HCT116 (cell line): ENCODE measurements around the gene SLC7A7. TPM values are rescaled to one million over a fixed set of nuclear protein-coding genes. Genes with fewer than 3 reads are reported as not detected.
"Not testable (repeated sequence)": the region's sequence is repeated elsewhere in the genome, so short reads cannot be mapped to it uniquely, and the experiment has no call there.

ENCODE experiments used
- ATAC-seq: fragments of 200-7000 bp; cut with Tn5 transposase; 2 replicates; pipeline ENCODE4 v1.9.1; 2020; ENCODE audit warnings: mild to moderate bottlenecking, moderate library complexity
- BruUV-seq: library from RNA; stranded (reverse); fragments of 400-500 nt; replicated peaks from 2 replicates; lab custom pipeline; 2021; lab: Mats Ljungman, UMichigan
- CTCF ChIA-PET: fragments of 300-600 bp; sonication (Branson Sonifier 250); formaldehyde crosslinking; loops from one replicate; lab custom pipeline; 2021; ENCODE audit warnings: antibody characterized with exemption; lab: Charles Lee
- POLR2A ChIA-PET: fragments of 300-600, 350-600 bp; sonication (Branson Sonifier 250); formaldehyde crosslinking; loops from one replicate; lab custom pipeline; 2021; ENCODE audit warnings: antibody characterized with exemption; lab: Charles Lee
- RAD21 ChIA-PET, 2 experiments: fragments of 300-600 bp; sonication (Branson Sonifier 250); formaldehyde crosslinking; loops; one replicate each; lab custom pipeline; 2023; ENCODE audit warnings: low total read pairs in 2 of 2; ENCODE audit not compliant: uncharacterized antibody in 2 of 2, unreplicated experiment in 2 of 2, low non-redundant PET in 1 of 2; lab: Charles Lee
- DNase-seq: peaks from one replicate; pipeline ENCODE4 v3.0.0-alpha.2; 2010; ENCODE audit warnings: low read depth, low spot score
- H2AFZ ChIP-seq: fragments of 200-600 bp; shearing (Covaris generic), sonication (generic); 2 replicates; pipeline ENCODE4 v1.6.1; 2017; ENCODE audit warnings: low read depth, mixed run types, mixed read lengths, antibody characterized with exemption, low read length; ENCODE audit not compliant: poor library complexity, severe bottlenecking
- H3K27ac ChIP-seq: 2 replicates; pipeline ENCODE4 v1.5.1; 2012; ENCODE audit warnings: low read depth, low read length
- H3K27me3 ChIP-seq: fragments of 200-600 bp; sonication (generic); 2 replicates; pipeline ENCODE4 v1.6.1; 2016; ENCODE audit warnings: mixed run types, low read length, mixed read lengths; ENCODE audit not compliant: insufficient read depth
- H3K36me3 ChIP-seq, 2 experiments: fragments of 200-500 bp in 1 of 2; fragments of 200-600 bp in 1 of 2; sonication (Bioruptor generic) in 1 of 2; sonication (generic) in 1 of 2; 2 replicates each; pipeline versions ENCODE4 v1.5.1 to v1.6.1; 2014 to 2016; ENCODE audit warnings: low read length in 2 of 2, inconsistent platforms in 1 of 2, mixed read lengths in 1 of 2, mixed run types in 1 of 2; ENCODE audit not compliant: insufficient read depth in 2 of 2, control insufficient read depth in 1 of 2
- H3K4me1 ChIP-seq, 2 experiments: fragments of 200-600 bp in 1 of 2; sonication (generic) in 1 of 2; 2 replicates each; pipeline versions ENCODE4 v1.5.1 to v1.6.1; 2012 to 2017; ENCODE audit warnings: low read length in 2 of 2, inconsistent platforms in 1 of 2, mild to moderate bottlenecking in 1 of 2, mixed read lengths in 1 of 2, mixed run types in 1 of 2, moderate library complexity in 1 of 2; ENCODE audit not compliant: insufficient read depth in 2 of 2, control insufficient read depth in 1 of 2
- H3K4me2 ChIP-seq: fragments of 200-600 bp; sonication (generic); 2 replicates; pipeline ENCODE4 v1.6.1; 2017; ENCODE audit warnings: mixed run types, low read length, mixed read lengths
- H3K4me3 ChIP-seq, 2 experiments: fragments of 200-600 bp in 1 of 2; sonication (generic) in 1 of 2; replicated peaks in 1 of 2; 2 replicates each; pipeline ENCODE4 v1.5.1; 2011 to 2016; ENCODE audit warnings: low read length in 2 of 2, control low read depth in 1 of 2, low read depth in 1 of 2, mild to moderate bottlenecking in 1 of 2, mixed read lengths in 1 of 2, mixed run types in 1 of 2
- H3K79me2 ChIP-seq: fragments of 200-600 bp; sonication (generic); 2 replicates; pipeline ENCODE4 v1.6.1; 2017; ENCODE audit warnings: mild to moderate bottlenecking, mixed run types, low read length, moderate library complexity, mixed read lengths; ENCODE audit not compliant: insufficient read depth
- H3K9ac ChIP-seq: fragments of 200-600 bp; sonication (generic); 2 replicates; pipeline ENCODE4 v1.6.1; 2016; ENCODE audit warnings: low read length, mixed read lengths
- H3K9me2 ChIP-seq: fragments of 200-600 bp; sonication (generic), shearing (Covaris generic); 2 replicates; pipeline ENCODE4 v1.6.1; 2017; ENCODE audit warnings: mixed run types, mild to moderate bottlenecking, moderate library complexity; ENCODE audit not compliant: insufficient read depth
- H3K9me3 ChIP-seq, 2 experiments: fragments of 200-500 bp in 1 of 2; fragments of 200-600 bp in 1 of 2; sonication (Bioruptor generic) in 1 of 2; sonication (generic) in 1 of 2; 2 replicates each; pipeline ENCODE4 v1.6.1; 2014 to 2017; ENCODE audit warnings: low read length in 2 of 2, mixed read lengths in 2 of 2, inconsistent platforms in 1 of 2, low read depth in 1 of 2, mild to moderate bottlenecking in 1 of 2, mixed run types in 1 of 2, moderate library complexity in 1 of 2; ENCODE audit not compliant: control insufficient read depth in 1 of 2, insufficient read depth in 1 of 2
- H4K20me1 ChIP-seq: fragments of 200-600 bp; sonication (generic), shearing (Covaris generic); 2 replicates; pipeline ENCODE4 v1.6.1; 2017; ENCODE audit warnings: mixed run types, mild to moderate bottlenecking, moderate library complexity; ENCODE audit not compliant: insufficient read depth
- CTCF ChIP-seq, 3 experiments: fragments of 200-600 bp in 1 of 3; sonication (generic) in 1 of 3; IDR thresholded peaks in 2 of 3; conservative IDR thresholded peaks in 1 of 3; 2 replicates each; pipeline ENCODE4 v1.5.1; 2012 to 2017; ENCODE audit warnings: low read depth in 2 of 3, low read length in 2 of 3, antibody characterized with exemption in 1 of 3, borderline replicate concordance in 1 of 3, control low read depth in 1 of 3, mild to moderate bottlenecking in 1 of 3, mixed read lengths in 1 of 3, mixed run types in 1 of 3, moderate library complexity in 1 of 3; ENCODE audit not compliant: insufficient read depth in 1 of 3
- ELF1 ChIP-seq: IDR thresholded peaks from 2 replicates; pipeline ENCODE4 v1.6.1; 2012; ENCODE audit warnings: low read depth, borderline replicate concordance
- FOSL1 ChIP-seq: IDR thresholded peaks from 2 replicates; pipeline ENCODE4 v1.6.1; 2012; ENCODE audit warnings: low read depth
- JUND ChIP-seq: IDR thresholded peaks from 2 replicates; pipeline ENCODE4 v1.6.1; 2012
- POLR2AphosphoS5 ChIP-seq: IDR thresholded peaks from 2 replicates; pipeline ENCODE4 v1.6.1; 2011; ENCODE audit warnings: mild to moderate bottlenecking, low read depth, low read length, moderate library complexity
- RAD21 ChIP-seq: IDR thresholded peaks from 2 replicates; pipeline ENCODE4 v1.6.1; 2012; ENCODE audit warnings: low read depth, mild to moderate bottlenecking
- SIN3A ChIP-seq: IDR thresholded peaks from 2 replicates; pipeline ENCODE4 v1.6.1; 2012; ENCODE audit warnings: low read depth
- SRF ChIP-seq: IDR thresholded peaks from 2 replicates; pipeline ENCODE4 v1.6.1; 2012; ENCODE audit warnings: low read depth
- YY1 ChIP-seq: IDR thresholded peaks from 2 replicates; pipeline ENCODE4 v1.6.1; 2011; ENCODE audit warnings: low read length, low read depth, moderate library complexity, mild to moderate bottlenecking; ENCODE audit not compliant: insufficient replicate concordance; ENCODE audit errors: extremely low read depth
- ZFX ChIP-seq: fragments of 450-650 bp; IDR thresholded peaks from 2 replicates; pipeline ENCODE4 v1.6.1; 2017
- ZNF274 ChIP-seq: fragments of 200-500 bp; sonication (Bioruptor generic); IDR thresholded peaks from 2 replicates; pipeline ENCODE4 v1.6.1; 2014; ENCODE audit warnings: mild to moderate bottlenecking, low read depth, low read length, inconsistent platforms
- intact Hi-C: fragments of 100-400 bp; cut with micrococcal nuclease; formaldehyde crosslinking; loops from 2 replicates; pipeline ENCODE4 v1.10.0; 2022
- total RNA-seq: library from RNA; stranded (reverse); gene quantifications from one replicate; pipeline ENCODE4 v1.2.1, GENCODE V29; 2021; ENCODE audit not compliant: unreplicated experiment

SLC7A7 gene
- total RNA-seq, 1 experiment from 2014 or later, result 0.27 TPM

- Histone ChIP-seq H3K4me3 (no peak overlapping the region), H3K9ac (no peak overlapping the region), H3K4me1 (peaks cover 2 to 16% of the 10 kb centered on the region in 2 experiments), H3K79me2 (no peaks in the 10 kb centered on the region), H3K36me3 (no peaks in the 10 kb centered on the region), H4K20me1 (no peaks in the 10 kb centered on the region), H3K9me3 (no peaks in the 10 kb centered on the region), H3K27me3 (no peaks in the 10 kb centered on the region), H2AFZ (no peak overlapping the region), H3K4me2 (no peak overlapping the region), H3K27ac (no peak overlapping the region), H3K9me2 (no peaks in the 10 kb centered on the region)
- DNase-seq, result no peak
- ChIA-PET RAD21 (no interaction called here), POLR2A (no interaction called here), CTCF (no interaction called here)
- ATAC-seq, result no peak
- intact Hi-C loops, result loop anchor here (1.0 kb wide), 1 partner anchor 30 kb away; no protein-coding TSS in a partner anchor
- TF ChIP-seq ZNF274 (no peak), JUND (no peak), ZFX (no peak), SRF (no peak), ELF1 (no peak), FOSL1 (no peak), POLR2AphosphoS5 (no peak), YY1 (no peak), SIN3A (no peak), CTCF (IDR thresholded peaks at IDR 0.05 in 2 of 3, conservative IDR thresholded peaks at IDR 0.05 in 1 of 3; ENCODE audit: borderline replicate concordance in 1 of 3, insufficient read depth in 1 of 3, low read depth in 2 of 3, low read length in 2 of 3) (no peak), RAD21 (no peak)
- no TSS peak for BruUV-seq
Observed at GRCh38 chr14:22793976-22794375, 21.3 kb downstream of the SLC7A7 start.

- RAD21 ChIA-PET, H3K36me3 ChIP-seq, H3K27me3 ChIP-seq, H3K4me3 ChIP-seq, ATAC-seq, H3K27ac ChIP-seq, POLR2A ChIA-PET, DNase-seq, H3K79me2 ChIP-seq, CTCF ChIA-PET, H3K9me2 ChIP-seq, intact Hi-C loops, BruUV-seq, H3K4me2 ChIP-seq, H2AFZ ChIP-seq, H3K9ac ChIP-seq, H3K9me3 ChIP-seq, H4K20me1 ChIP-seq: not testable (repeated sequence)
- peaks cover 3 to 20% of the 10 kb centered on the region in 2 experiments for H3K4me1 ChIP-seq
Observed at GRCh38 chr14:22793550-22793949, 21.7 kb downstream of the SLC7A7 start.
